GM21447 (cell line): Measurements from ENCODE around the gene ZFYVE9.

Experiments
- ATAC-seq: cut with Tn5 transposase; IDR thresholded peaks from one replicate; pipeline ENCODE4 v1.9.1; 2021; ENCODE audit not compliant: unreplicated experiment

Gene ZFYVE9

GRCh38 chr1:52332411-52332810 is 190.5 kb downstream of the ZFYVE9 start:
- ATAC-seq, result no peak

- no peak for ATAC-seq
Observed at GRCh38 chr1:52334906-52335528, 193.1 kb downstream of the ZFYVE9 start.

GRCh38 chr1:52337439-52337838 is 195.6 kb downstream of the ZFYVE9 start:
- no peak for ATAC-seq

- no peak for ATAC-seq
Observed at GRCh38 chr1:52341655-52342260, 199.9 kb downstream of the ZFYVE9 start.

GRCh38 chr1:52343979-52344378 is 202.1 kb downstream of the ZFYVE9 start:
- no peak for ATAC-seq

- ATAC-seq, result no peak
Observed at GRCh38 chr1:52345252-52345651, 203.4 kb downstream of the ZFYVE9 start.

- no peak for ATAC-seq
Observed at GRCh38 chr1:52346653-52347052, 204.8 kb downstream of the ZFYVE9 start.

- no peak for ATAC-seq
Observed at GRCh38 chr1:52348704-52349300, 206.9 kb downstream of the ZFYVE9 start.

- ATAC-seq, result no peak
Observed at GRCh38 chr1:52352690-52353089, 210.8 kb downstream of the ZFYVE9 start.

GRCh38 chr1:52355436-52355835 is 213.5 kb downstream of the ZFYVE9 start:
- no peak for ATAC-seq

- no peak for ATAC-seq
Observed at GRCh38 chr1:52355847-52356505, 214.1 kb downstream of the ZFYVE9 start.

GRCh38 chr1:52356818-52357355 is 215.0 kb downstream of the ZFYVE9 start:
- no peak for ATAC-seq

GRCh38 chr1:52357397-52357796 is 215.5 kb downstream of the ZFYVE9 start:
- ATAC-seq, result no peak

GRCh38 chr1:52358851-52359497 is 217.1 kb downstream of the ZFYVE9 start:
- no peak for ATAC-seq

- ATAC-seq, result no peak
Observed at GRCh38 chr1:52359676-52360594, 218.0 kb downstream of the ZFYVE9 start.

- no peak for ATAC-seq
Observed at GRCh38 chr1:52360595-52360968, 218.7 kb downstream of the ZFYVE9 start.

- no peak for ATAC-seq
Observed at GRCh38 chr1:52364235-52364839, 222.4 kb downstream of the ZFYVE9 start.

- no peak for ATAC-seq
Observed at GRCh38 chr1:52365071-52365745, 223.3 kb downstream of the ZFYVE9 start.
